HEK293T (cell line): ENCODE results near the gene MTIF3.

Experiments used
- CTCF ChIA-PET: fragments of 350-600 bp; formaldehyde crosslinking; extraction: SDS; loops from one replicate; lab custom pipeline; 2021; ENCODE audit warnings: antibody characterized with exemption, inconsistent platforms; lab: Yijun Ruan, JAX
- POLR2A ChIA-PET: fragments of 350-600 bp; formaldehyde crosslinking; extraction: SDS; loops from one replicate; lab custom pipeline; 2020; ENCODE audit warnings: antibody characterized with exemption, inconsistent platforms; lab: Yijun Ruan, JAX
- DNase-seq: peaks from one replicate; pipeline ENCODE4 v3.0.0; 2012; ENCODE audit warnings: mixed read lengths; ENCODE audit errors: extremely low spot score
- ARNT ChIP-seq: fragments of 450-650 bp; IDR thresholded peaks from 2 replicates; pipeline ENCODE4 v1.6.1; 2017; ENCODE audit warnings: mild to moderate bottlenecking
- BHLHE40 ChIP-seq: fragments of 450-650 bp; IDR thresholded peaks from 2 replicates; pipeline ENCODE4 v1.6.1; 2016; ENCODE audit warnings: mild to moderate bottlenecking, moderate library complexity, borderline replicate concordance
- CTBP1 ChIP-seq: fragments of 450-650 bp; IDR thresholded peaks from 2 replicates; pipeline ENCODE4 v1.6.1; 2016; ENCODE audit warnings: borderline replicate concordance
- ELF4 ChIP-seq: fragments of 450-650 bp; IDR thresholded peaks from 2 replicates; pipeline ENCODE4 v1.6.1; 2017; ENCODE audit warnings: antibody characterized with exemption
- FOXA1 ChIP-seq: fragments of 450-650 bp; IDR thresholded peaks from 2 replicates; pipeline ENCODE4 v1.6.1; 2016; ENCODE audit warnings: mild to moderate bottlenecking
- FOXK2 ChIP-seq: fragments of 450-650 bp; IDR thresholded peaks from 2 replicates; pipeline ENCODE4 v1.6.1; 2016; ENCODE audit warnings: mild to moderate bottlenecking
- FOXM1 ChIP-seq: fragments of 450-650 bp; IDR thresholded peaks from 2 replicates; pipeline ENCODE4 v1.6.1; 2017; ENCODE audit warnings: mild to moderate bottlenecking, borderline replicate concordance
- HDGF ChIP-seq: fragments of 450-650 bp; IDR thresholded peaks from 2 replicates; pipeline ENCODE4 v1.6.1; 2017; ENCODE audit warnings: antibody characterized with exemption, borderline replicate concordance
- L3MBTL2 ChIP-seq: fragments of 450-650 bp; conservative IDR thresholded peaks from 2 replicates; pipeline ENCODE4 v1.6.1; 2016; ENCODE audit warnings: mild to moderate bottlenecking
- LEF1 ChIP-seq: fragments of 450-650 bp; IDR thresholded peaks from 2 replicates; pipeline ENCODE4 v1.6.1; 2017; ENCODE audit warnings: mild to moderate bottlenecking, borderline replicate concordance
- NFRKB ChIP-seq: fragments of 450-650 bp; IDR thresholded peaks from 2 replicates; pipeline ENCODE4 v1.6.1; 2016; ENCODE audit warnings: mild to moderate bottlenecking, moderate library complexity
- PKNOX1 ChIP-seq: fragments of 450-650 bp; IDR thresholded peaks from 2 replicates; pipeline ENCODE4 v1.6.1; 2016
- SP1 ChIP-seq: fragments of 450-650 bp; IDR thresholded peaks from 2 replicates; pipeline ENCODE4 v1.6.1; 2017
- SUZ12 ChIP-seq: fragments of 450-650 bp; IDR thresholded peaks from 2 replicates; pipeline ENCODE4 v1.6.1; 2016; ENCODE audit warnings: mild to moderate bottlenecking
- TARDBP ChIP-seq: fragments of 450-650 bp; IDR thresholded peaks from 2 replicates; pipeline ENCODE4 v1.6.1; 2016
- ZNF384 ChIP-seq: fragments of 450-650 bp; IDR thresholded peaks from 2 replicates; pipeline ENCODE4 v1.6.1; 2016

MTIF3 gene

GRCh38 chr13:27393101-27393500 lies 57.3 kb downstream of the MTIF3 start:
- ChIA-PET CTCF (interaction anchor here (0.7 to 0.9 kb wide), 2 partner anchors 14 to 18 kb away, joined by 3 read pairs; no protein-coding TSS in a partner anchor), POLR2A (no interaction called here)
- no peak for TF ChIP-seq CTBP1
- no peak for TF ChIP-seq ELF4
- TF ChIP-seq HDGF, result no peak
- no peak for TF ChIP-seq ZNF384
- TF ChIP-seq NFRKB, result no peak
- no peak for TF ChIP-seq FOXA1
- TF ChIP-seq SP1, result no peak
- TF ChIP-seq L3MBTL2, result no peak
- TF ChIP-seq SUZ12, result no peak
- TF ChIP-seq PKNOX1, result no peak
- no peak for TF ChIP-seq FOXK2
- TF ChIP-seq TARDBP, result no peak
- no peak for DNase-seq

- POLR2A ChIA-PET, result no interaction called here
- no peak for DNase-seq
- CTCF ChIA-PET, result interaction anchor here (0.7 kb wide), 1 partner anchor 1328 kb away, joined by 3 read pairs; no protein-coding TSS in a partner anchor
- TF ChIP-seq L3MBTL2 (no peak), SP1 (no peak), PKNOX1 (no peak), FOXA1 (no peak), ZNF384 (no peak), FOXK2 (no peak), LEF1 (no peak), HDGF (no peak), BHLHE40 (no peak), CTBP1 (no peak), ELF4 (no peak), FOXM1 (no peak), TARDBP (no peak), NFRKB (no peak), SUZ12 (no peak), ARNT (no peak)
Observed at GRCh38 chr13:27391471-27391870, 58.9 kb downstream of the MTIF3 start.

GRCh38 chr13:27389891-27390290 lies 60.5 kb downstream of the MTIF3 start:
- CTCF ChIA-PET, result no interaction called here

GRCh38 chr13:27388241-27388640 lies 62.1 kb downstream of the MTIF3 start:
- TF ChIP-seq TARDBP (no peak), SUZ12 (no peak), ZNF384 (no peak), FOXK2 (no peak), PKNOX1 (no peak), NFRKB (no peak), HDGF (no peak)
- ChIA-PET CTCF (no interaction called here), POLR2A (no interaction called here)
- DNase-seq, result no peak

More at GRCh38 chr13:27389891-27390290, 60.5 kb downstream of the MTIF3 start:
- no peak for DNase-seq
- no peak for TF ChIP-seq PKNOX1
- TF ChIP-seq NFRKB, result no peak
- no peak for TF ChIP-seq CTBP1
- no peak for TF ChIP-seq SUZ12
- TF ChIP-seq TARDBP, result no peak
- no peak for TF ChIP-seq HDGF
- no peak for TF ChIP-seq LEF1
- TF ChIP-seq ARNT, result no peak
- POLR2A ChIA-PET, result no interaction called here
